ENCODE results near the gene IBA57.

Gene IBA57

GRCh38 chr1:228213917-228214808, 48.6 kb downstream of the IBA57 start:
- peak overlapping the region; percentile 94 for H3K27ac ChIP-seq
- TF ChIP-seq, protein P1, sequence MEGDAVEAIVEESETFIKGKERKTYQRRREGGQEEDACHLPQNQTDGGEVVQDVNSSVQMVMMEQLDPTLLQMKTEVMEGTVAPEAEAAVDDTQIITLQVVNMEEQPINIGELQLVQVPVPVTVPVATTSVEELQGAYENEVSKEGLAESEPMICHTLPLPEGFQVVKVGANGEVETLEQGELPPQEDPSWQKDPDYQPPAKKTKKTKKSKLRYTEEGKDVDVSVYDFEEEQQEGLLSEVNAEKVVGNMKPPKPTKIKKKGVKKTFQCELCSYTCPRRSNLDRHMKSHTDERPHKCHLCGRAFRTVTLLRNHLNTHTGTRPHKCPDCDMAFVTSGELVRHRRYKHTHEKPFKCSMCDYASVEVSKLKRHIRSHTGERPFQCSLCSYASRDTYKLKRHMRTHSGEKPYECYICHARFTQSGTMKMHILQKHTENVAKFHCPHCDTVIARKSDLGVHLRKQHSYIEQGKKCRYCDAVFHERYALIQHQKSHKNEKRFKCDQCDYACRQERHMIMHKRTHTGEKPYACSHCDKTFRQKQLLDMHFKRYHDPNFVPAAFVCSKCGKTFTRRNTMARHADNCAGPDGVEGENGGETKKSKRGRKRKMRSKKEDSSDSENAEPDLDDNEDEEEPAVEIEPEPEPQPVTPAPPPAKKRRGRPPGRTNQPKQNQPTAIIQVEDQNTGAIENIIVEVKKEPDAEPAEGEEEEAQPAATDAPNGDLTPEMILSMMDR (IDR thresholded peaks at IDR 0.05) = no peak
- no peak for TF ChIP-seq ZFX (IDR thresholded peaks at IDR 0.05; ENCODE audit: borderline replicate concordance)

DNA sequence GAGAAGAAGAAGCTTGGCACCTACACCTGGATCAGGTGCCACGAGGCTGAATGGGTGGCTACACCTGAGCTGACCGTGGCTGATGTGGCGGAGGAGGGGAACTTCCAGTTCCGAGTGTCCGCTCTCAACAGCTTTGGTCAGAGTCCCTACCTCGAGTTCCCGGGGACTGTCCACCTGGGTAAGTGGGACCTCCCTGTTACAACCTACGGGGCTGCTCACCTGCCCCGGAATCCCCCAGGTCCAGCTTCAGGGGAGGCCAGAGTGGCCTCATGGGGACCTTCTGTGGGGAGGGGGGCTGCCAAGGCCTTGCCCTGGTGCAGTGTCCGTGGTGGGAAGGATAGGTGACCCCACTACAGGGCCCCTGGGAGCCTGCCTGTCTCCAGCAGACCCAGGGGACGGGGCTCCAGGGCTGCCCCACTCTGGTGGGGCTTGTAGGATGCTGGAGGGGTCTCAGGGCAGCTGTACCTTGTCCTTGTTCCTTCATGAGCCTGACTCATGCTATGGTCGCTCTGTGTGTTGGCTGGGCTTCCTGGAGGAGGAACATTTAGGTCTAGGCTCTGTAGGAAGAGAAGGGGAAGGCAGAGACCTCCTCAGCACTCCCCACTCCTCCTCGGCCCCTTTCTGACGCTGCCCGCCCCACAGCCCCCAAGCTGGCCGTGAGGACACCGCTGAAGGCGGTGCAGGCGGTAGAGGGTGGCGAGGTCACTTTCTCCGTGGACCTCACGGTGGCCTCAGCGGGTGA, 49.5 kb downstream of the IBA57 start:
- H3K27ac ChIP-seq = no peak overlapping the region
- no peak for TF ChIP-seq ZFX (IDR thresholded peaks at IDR 0.05; ENCODE audit: borderline replicate concordance)
- TF ChIP-seq, protein P1 (IDR thresholded peaks at IDR 0.05) = no peak

DNA sequence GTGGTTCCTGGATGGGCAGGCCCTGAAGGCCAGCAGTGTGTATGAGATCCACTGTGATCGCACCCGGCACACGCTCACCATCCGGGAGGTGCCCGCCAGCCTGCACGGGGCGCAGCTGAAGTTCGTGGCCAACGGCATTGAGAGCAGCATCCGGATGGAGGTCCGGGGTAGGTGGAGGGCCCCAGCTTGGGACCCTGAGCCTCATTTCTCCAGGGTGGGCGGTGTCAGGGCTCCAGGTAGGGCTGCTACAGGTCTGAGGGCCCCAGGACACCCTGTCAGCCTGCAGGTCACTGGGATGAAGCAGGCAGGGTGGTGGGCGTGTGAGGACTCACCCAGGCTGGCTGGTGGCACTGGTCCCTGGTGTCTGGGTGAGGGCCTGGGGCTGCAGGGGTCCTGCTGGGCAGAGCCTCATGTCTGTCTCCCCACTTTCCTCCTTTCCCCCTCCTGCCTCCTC, 50.1 kb downstream of the IBA57 start:
- TF ChIP-seq ZFX (IDR thresholded peaks at IDR 0.05; ENCODE audit: borderline replicate concordance) = no peak
- TF ChIP-seq, protein P1 (IDR thresholded peaks at IDR 0.05) = no peak
- no peak overlapping the region for H3K27ac ChIP-seq

DNA sequence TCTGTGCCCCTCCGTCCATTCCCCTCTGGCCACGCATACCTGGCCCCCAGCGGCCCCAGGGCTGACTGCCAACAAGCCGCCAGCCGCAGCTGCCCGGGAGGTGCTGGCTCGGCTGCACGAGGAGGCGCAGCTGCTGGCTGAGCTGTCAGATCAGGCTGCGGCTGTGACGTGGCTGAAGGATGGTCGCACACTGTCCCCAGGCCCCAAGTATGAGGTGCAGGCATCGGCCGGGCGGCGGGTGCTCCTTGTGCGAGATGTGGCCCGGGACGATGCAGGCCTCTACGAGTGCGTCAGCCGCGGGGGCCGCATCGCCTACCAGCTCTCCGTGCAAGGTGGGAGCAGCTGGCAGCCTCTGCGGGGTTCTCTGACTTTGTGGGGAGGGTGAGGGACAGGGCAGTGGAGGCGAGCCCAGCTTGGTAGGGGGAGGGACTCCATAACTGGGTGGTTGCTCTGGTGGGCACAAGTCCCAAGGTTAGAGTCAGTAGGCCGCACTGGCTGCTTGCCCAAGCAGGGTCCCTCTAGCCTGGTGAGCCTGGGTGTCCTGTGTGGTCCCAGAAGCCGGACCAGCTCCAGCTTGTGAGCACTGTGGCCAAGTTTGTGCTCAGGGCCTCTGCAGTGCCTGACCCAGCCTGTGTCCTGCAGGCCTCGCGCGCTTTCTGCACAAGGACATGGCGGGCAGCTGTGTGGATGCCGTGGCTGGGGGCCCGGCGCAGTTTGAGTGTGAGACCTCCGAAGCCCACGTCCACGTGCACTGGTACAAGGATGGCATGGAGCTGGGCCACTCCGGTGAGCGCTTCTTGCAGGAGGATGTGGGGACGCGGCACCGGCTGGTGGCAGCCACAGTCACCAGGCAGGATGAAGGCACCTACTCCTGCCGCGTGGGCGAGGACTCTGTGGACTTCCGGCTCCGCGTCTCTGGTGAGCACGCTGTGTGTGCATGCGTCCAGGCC, 51.0 kb downstream of the IBA57 start:
- TF ChIP-seq ZFX (IDR thresholded peaks at IDR 0.05; ENCODE audit: borderline replicate concordance) = no peak
- TF ChIP-seq, protein P1 (IDR thresholded peaks at IDR 0.05) = no peak
- H3K27ac ChIP-seq = no peak overlapping the region

DNA sequence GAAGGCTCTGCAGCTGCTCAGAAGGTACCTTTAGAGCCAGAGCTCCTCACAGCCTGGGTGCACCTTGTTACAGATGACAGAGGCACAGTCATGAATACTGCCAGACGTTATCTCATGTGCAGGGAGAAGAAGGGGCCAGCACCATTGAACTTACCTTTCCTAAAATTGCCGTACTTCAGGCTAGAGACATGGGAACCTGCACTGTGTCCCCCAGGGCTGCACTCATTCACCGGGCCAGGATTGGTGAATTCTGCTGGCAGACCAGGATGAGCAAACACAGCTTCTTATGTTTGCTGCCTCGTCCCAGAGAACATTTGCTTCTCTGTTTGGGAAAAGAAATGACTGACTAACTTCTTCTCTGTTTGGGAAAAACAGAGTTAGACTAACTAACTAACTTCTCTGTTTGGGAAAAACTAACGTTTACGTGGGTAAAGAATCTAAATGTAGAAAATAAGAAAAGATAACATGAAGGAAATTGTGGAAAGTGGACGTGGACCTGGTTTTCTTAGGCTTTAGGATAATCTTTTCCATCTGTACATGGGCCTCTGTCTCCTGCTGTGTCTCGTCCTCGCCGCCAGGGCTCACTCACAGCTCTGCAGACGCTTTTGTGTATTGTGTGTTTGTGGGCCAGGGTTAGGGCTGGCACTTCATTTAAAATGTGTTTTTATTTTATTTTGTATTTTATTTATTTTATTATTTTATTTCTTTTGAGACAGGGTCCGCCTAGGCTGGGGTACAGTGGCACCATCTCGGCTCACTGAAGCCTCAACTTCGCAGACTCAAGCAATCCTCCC, 52.1 kb downstream of the IBA57 start:
- no peak overlapping the region for H3K27ac ChIP-seq
- no peak for TF ChIP-seq ZFX (IDR thresholded peaks at IDR 0.05; ENCODE audit: borderline replicate concordance)
- TF ChIP-seq, protein P1 (IDR thresholded peaks at IDR 0.05) = no peak

GRCh38 chr1:228218513-228219244, 53.1 kb downstream of the IBA57 start:
- H3K27ac ChIP-seq = no peak overlapping the region

More at GRCh38 chr1:228218513-228219244, 53.1 kb downstream of the IBA57 start:
- TF ChIP-seq ZFX (IDR thresholded peaks at IDR 0.05; ENCODE audit: borderline replicate concordance) = no peak

All from 22Rv1 (cell line).